HG02798 (cell line): Measurements from ENCODE around the gene PURA.

Source experiments
- ATAC-seq: cut with Tn5 transposase; IDR thresholded peaks from one replicate; pipeline ENCODE4 v1.9.1; 2021; ENCODE audit warnings: mild to moderate bottlenecking; ENCODE audit not compliant: unreplicated experiment, poor library complexity

PURA gene

DNA sequence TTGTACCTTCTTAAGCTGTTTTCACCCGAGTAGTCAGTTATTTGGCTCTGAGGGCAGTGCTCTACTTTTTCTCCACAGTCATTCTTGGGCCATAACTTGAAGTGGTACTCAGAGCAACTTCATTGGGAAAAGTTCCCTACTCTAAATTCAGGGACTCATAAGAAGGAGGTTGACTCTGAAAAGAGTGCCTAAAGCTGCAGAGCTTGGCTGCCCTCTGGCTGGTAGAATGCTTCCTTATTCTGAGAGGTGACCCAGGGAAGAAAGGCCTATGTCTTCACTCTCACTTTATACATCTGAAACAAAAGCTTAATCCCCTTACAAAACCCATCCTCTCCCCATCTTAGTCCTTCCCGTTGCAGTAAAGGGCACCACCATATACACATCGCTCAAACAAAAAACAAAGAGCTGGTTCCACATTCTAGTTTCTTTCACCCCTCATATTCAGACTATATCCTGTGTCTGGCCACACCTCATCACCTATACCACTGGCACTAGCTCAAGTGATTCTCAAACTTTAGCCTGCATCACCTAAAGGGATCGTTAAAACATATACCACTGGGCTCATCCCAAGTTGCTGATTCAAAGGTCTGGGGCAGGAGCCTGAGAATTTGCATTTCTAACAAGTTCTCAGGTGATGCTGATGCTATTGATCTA lies 19.7 kb downstream of the PURA start:
- ATAC-seq, result no peak

GRCh38 chr5:140134277-140134935 lies 20.5 kb downstream of the PURA start:
- ATAC-seq, result no peak

GRCh38 chr5:140135127-140135526 lies 21.2 kb downstream of the PURA start:
- ATAC-seq, result no peak

- no peak for ATAC-seq
Observed at GRCh38 chr5:140136624-140137023, 22.7 kb downstream of the PURA start.

- ATAC-seq, result no peak
Observed at GRCh38 chr5:140140435-140140834, 26.5 kb downstream of the PURA start.

- no peak for ATAC-seq
Observed at GRCh38 chr5:140141241-140141640, 27.3 kb downstream of the PURA start.

DNA sequence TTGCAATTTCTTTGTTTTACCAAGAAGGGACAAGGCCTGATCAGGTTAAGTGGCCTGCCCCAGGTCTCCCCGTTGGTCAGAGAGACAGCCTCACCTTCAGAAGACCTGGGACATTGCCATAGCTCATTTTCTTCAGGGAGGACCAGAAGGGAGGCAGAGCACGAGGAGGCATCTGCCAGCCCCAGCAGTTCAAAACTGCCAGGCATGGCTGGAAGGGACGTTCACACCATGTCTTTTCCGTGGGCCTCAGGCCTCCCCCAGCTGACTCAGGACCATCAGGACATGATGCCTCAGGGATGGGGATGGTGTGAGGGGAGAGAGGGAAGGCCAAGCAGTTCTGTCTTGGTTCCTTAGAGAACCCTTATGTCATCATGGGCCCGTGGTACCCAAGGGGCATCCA lies 28.3 kb downstream of the PURA start:
- no peak for ATAC-seq

DNA sequence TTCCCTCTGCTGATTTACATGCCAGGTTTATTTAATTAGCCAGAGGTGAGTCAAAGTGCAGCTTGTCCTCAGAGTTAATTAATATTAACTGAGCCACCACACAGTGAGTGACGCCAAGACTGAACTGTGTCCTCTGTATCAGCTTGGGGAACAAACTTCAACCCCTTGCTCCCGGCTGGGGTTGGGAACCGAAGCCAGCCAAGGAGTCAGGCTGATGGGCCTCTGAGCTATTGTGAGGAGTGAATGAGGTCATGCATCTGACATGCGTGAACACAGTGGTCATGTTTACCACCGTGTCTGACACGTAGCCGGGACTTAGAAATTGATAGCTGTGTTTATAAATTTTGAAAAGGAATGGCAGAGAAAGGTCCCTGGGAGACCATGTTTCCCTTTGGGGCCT lies 28.9 kb downstream of the PURA start:
- no peak for ATAC-seq

GRCh38 chr5:140143521-140144258 lies 29.8 kb downstream of the PURA start:
- ATAC-seq, result peak; percentile 16

- no peak for ATAC-seq
Observed at GRCh38 chr5:140145256-140145655, 31.3 kb downstream of the PURA start.

- peak; percentile 61 for ATAC-seq
Observed at GRCh38 chr5:140145818-140146522, 32.1 kb downstream of the PURA start.

- no peak for ATAC-seq
Observed at GRCh38 chr5:140146523-140146842, 32.6 kb downstream of the PURA start.

DNA sequence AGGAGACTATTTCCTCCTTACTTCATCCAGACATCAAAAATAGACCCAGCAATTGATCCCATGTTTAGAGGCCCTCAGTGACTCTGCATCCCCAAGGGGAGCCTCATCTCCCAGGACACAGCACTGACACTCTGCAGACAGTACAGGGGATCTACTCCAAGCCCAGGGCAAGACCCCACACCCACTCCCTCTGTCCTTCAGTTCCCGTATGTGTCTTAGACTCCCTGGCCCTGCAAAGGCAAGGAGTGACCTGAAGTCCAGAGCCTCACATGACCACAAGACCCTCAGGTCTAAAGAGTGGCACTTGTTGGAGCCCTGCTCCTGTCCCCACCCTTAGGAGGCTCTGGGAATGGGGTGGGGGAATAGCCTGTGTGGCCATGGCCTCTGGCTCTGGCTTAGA lies 33.6 kb downstream of the PURA start:
- no peak for ATAC-seq

DNA sequence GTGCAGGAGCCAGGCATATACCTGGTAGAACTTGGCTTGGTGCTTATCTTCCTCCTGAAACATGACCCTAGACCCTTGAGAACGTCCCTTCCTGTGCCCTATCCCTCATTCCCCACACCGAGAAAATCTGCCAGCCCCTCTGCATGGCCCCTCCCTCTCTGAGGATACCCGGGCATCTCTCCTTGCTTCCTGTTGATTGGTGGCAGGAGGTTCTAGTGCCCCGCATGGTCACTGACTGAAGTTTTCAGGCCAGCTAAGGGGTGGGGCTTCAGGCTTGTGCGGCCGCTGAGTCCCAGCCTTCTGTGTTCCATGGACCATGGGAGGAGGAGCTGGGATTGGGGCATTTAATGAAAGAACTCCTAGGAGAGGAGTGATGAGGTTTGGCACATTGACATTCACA lies 34.6 kb downstream of the PURA start:
- ATAC-seq, result no peak

DNA sequence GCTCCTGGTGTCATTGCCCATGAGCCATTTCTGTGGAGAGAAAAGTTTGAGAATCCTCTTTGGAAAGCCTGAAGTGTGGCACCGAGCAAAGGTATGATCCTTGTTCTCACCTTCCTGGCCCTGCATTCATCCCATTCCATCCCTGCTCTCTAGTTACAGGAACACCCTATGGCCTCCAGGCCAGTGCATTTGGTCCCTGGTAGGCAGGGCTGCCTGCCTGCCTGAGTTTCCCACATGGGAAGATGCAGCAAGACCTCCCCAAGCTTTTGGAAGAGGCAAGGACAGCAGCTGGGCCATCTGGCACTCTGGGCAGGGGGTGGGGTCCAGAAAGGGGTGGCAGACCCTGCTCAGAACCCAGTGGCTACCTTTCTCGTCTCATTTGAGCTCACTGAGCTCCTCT lies 36.3 kb downstream of the PURA start:
- ATAC-seq, result no peak

DNA sequence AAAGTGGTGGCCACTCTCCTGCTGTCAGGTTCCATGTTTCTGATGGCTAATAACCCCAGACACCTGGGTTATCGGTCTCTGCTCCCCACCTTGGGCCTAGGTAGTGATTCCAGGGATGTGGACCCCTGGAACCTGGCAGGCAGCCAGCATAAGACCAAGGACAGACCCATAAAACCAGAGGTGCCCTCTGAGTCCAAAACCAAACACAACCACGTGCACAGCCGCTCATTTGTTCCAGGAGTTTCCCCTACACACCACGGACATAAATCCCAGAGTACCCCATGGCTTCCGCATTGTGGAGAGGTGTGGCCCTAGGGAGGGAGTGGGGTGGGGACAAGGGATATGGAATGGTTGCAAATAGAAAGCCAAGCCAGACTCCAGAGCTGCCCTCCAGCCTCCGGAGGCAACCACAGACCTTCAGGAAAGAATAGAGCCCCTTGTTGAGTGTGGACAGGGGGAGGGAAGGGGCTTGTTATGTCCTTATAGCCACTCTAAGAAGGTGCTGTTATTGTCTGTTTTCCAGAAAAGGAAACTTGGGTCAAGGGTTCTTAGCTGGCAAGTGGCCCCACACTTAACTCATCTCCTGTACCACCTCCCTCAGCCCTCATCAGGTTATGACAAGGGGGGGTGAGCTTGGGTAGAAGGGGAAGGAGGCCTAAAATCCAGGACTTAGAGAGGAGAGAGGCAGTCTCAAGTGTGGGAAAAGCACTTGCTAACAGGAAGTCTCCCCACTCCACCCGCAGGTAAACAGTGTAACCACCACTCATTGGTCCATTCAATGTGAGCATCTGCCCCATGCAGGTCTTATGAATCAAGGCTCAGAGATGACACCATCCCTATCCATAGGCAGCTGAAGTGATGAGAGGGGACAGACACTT lies 37.5 kb downstream of the PURA start:
- no peak for ATAC-seq

DNA sequence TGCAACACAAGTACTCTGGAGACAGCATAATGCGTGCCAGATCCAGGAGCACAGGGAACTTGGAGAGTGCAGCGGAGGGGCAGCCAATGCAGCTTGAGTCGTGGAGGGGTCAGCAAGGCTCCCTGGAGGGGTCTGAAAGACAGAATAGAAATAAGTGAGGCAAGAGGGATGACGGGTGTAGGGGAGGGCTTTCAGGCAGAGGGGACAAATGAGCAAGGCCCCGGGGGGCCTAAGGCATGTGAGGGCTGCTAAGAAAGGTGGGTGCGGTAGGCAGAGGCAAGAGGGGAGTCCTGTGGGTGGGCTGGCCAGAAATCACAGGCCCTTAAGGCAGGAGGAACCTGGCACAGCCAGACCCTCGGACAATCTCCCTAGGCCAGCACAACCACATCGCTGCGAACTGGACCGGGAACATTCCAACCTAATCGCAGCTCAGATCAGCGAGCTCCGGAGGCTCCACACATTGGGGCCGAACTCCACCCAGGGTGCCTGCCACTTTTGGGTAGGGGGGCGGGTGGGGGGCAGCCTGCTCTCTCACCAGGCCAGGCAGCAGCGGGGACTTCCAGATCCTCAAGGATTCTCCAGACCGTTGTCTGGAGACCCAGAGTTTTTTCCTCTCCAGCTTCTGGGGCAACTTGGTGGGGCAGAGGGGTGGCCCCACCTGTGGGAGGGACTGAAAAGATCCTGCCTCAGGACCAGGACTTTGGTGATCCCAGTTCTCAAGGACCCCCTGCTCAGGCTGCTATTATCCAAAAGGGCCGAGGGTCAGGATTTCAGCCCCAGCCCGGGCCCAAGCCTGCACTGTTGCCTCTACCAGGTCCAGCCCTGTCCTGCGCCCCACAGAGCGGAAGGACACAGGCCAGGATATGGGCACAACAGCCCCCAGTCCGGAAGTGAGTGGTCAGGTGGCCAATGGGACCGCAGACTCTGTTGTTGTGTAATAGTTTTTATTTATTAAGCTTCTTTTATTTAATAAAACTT lies 38.4 kb downstream of the PURA start:
- no peak for ATAC-seq

DNA sequence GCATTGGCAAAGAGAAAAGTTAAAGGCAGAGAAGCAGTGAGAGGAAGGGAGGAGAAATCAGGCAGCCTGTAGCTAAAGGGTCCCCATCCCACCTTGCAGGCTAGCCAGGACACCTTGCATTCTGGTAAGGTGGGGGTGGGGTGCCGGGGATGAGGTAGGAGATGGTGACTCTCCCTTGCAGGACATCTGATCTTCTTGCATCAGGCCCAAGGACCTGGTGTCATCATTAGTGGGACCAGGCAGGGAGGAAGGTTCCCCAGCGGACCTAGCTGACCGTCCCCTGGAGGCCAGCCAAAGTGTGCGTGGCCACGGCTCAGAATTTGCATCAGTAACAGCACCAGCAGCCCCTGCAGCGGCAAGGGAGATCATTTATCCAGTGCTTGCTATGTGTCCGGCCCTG lies 39.3 kb downstream of the PURA start:
- no peak for ATAC-seq

- ATAC-seq, result no peak
Observed at GRCh38 chr5:140153905-140154304, 40.0 kb downstream of the PURA start.
